ENCODE data around the gene PCDHA6. TPM values are rescaled to one million over a fixed set of nuclear protein-coding genes. Genes with fewer than 3 reads are reported as not detected.
"Not testable (repeated sequence)": the region's sequence is repeated elsewhere in the genome, so short reads cannot be mapped to it uniquely, and the experiment has no call there.

PCDHA6 gene
- total RNA-seq, 2 experiments from 2014 or later: not detected

DNA sequence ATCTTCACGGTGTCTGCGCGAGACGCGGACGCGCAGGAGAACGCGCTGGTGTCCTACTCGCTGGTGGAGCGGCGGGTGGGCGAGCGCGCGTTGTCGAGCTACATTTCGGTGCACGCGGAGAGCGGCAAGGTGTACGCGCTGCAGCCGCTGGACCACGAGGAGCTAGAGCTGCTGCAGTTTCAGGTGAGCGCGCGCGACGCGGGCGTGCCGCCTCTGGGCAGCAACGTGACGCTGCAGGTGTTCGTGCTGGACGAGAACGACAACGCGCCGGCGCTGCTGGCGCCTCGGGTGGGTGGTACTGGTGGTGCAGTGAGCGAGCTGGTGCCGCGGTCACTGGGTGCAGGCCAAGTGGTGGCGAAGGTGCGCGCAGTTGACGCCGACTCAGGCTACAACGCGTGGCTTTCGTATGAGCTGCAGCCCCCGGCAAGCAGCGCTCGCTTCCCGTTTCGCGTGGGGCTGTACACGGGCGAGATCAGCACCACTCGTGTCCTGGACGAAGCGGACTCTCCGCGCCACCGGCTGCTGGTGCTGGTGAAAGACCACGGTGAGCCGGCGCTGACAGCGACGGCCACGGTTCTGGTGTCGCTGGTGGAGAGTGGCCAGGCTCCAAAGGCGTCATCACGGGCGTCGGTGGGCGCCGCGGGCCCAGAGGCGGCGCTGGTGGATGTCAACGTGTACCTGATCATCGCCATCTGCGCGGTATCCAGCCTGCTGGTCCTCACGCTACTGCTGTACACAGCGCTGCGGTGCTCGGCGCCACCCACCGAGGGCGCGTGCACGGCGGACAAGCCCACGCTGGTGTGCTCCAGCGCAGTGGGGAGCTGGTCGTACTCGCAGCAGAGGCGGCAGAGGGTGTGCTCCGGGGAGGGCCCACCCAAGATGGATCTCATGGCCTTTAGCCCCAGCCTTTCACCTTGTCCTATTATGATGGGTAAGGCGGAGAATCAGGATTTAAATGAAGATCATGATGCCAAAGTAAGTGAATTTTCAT, 2.0 kb downstream of the PCDHA6 start:
- H3K4me1 Mint-ChIP-seq (ENCODE audit: low read depth); DNase-seq; H3K4me3 Mint-ChIP-seq; H3K27ac Mint-ChIP-seq; intact Hi-C loops (cut with micrococcal nuclease): not testable (repeated sequence)
- peaks cover 25% of the 10 kb centered on the region for H3K9me3 Mint-ChIP-seq
- H3K36me3 Mint-ChIP-seq (ENCODE audit: low read depth): peaks cover 15% of the 10 kb centered on the region
- CTCF ChIA-PET: interaction anchor here (0.5 to 1.5 kb wide), 2 partner anchors 13 to 30 kb away, joined by 3 read pairs; no protein-coding TSS in a partner anchor
- H3K27me3 Mint-ChIP-seq (ENCODE audit: low read depth): peaks cover 56% of the 10 kb centered on the region

DNA sequence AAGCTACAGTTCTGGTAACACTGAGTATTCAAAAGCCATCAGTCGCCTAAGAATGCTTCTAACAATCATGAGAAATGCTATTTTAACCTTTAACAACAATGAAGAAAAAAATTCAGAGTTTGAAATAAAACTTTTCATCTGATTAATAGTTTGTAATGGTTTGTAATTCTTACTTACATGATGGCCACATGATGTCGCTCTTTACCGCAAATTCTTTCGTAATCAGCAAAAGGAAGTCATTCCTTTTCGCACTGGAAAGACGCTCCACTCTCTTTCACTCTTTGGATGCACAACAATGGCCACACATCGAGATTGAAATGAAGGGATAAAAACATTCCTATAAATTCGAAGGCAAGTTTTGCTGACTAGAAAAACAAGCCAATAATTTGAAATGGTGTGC, 6.2 kb downstream of the PCDHA6 start, which contains the start of gene PCDHA7:
Gene PCDHA7, plus strand, starts transcription at position 277 of the 400 bp plus-strand sequence. Its CDS starts 115 bp downstream, at position 392.
- DNase-seq: no peak
- Mint-ChIP-seq H3K4me1 (ENCODE audit: low read depth) (no peaks in the 10 kb centered on the region), H3K9me3 (peaks cover 15% of the 10 kb centered on the region), H3K27me3 (ENCODE audit: low read depth) (peaks cover 37% of the 10 kb centered on the region), H3K36me3 (ENCODE audit: low read depth) (peaks cover 7% of the 10 kb centered on the region), H3K4me3 (no peak within 1 kb of the TSS), H3K27ac (no peak within 1 kb of the TSS)
- CTCF ChIA-PET: interaction anchor here (0.7 to 1.0 kb wide), 2 partner anchors 9 to 24 kb away, joined by 3 read pairs; no protein-coding TSS in a partner anchor
- intact Hi-C loops (cut with micrococcal nuclease): no loop called here

DNA sequence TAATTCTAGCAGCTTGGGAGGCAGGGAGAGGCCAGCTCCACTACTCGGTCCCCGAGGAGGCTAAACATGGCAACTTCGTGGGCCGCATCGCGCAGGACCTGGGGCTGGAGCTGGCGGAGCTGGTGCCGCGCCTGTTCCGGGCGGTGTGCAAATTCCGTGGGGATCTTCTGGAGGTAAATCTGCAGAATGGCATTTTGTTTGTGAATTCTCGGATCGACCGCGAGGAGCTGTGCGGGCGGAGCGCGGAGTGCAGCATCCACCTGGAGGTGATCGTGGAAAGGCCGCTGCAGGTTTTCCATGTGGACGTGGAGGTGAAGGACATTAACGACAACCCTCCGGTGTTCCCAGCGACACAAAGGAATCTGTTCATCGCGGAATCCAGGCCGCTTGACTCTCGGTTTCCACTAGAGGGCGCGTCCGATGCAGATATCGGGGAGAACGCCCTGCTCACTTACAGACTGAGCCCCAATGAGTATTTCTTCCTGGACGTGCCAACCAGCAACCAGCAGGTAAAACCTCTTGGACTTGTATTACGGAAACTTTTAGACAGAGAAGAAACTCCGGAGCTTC, 6.8 kb downstream of the PCDHA6 start:
- intact Hi-C loops (cut with micrococcal nuclease); H3K4me1 Mint-ChIP-seq (ENCODE audit: low read depth); H3K4me3 Mint-ChIP-seq; H3K36me3 Mint-ChIP-seq (ENCODE audit: low read depth); DNase-seq; H3K27ac Mint-ChIP-seq: not testable (repeated sequence)
- Mint-ChIP-seq H3K27me3 (ENCODE audit: low read depth) (peaks cover 39% of the 10 kb centered on the region), H3K9me3 (peaks cover 14% of the 10 kb centered on the region)
- CTCF ChIA-PET: interaction anchor here (0.7 to 1.0 kb wide), 2 partner anchors 8 to 25 kb away, joined by 3 read pairs; no protein-coding TSS in a partner anchor

DNA sequence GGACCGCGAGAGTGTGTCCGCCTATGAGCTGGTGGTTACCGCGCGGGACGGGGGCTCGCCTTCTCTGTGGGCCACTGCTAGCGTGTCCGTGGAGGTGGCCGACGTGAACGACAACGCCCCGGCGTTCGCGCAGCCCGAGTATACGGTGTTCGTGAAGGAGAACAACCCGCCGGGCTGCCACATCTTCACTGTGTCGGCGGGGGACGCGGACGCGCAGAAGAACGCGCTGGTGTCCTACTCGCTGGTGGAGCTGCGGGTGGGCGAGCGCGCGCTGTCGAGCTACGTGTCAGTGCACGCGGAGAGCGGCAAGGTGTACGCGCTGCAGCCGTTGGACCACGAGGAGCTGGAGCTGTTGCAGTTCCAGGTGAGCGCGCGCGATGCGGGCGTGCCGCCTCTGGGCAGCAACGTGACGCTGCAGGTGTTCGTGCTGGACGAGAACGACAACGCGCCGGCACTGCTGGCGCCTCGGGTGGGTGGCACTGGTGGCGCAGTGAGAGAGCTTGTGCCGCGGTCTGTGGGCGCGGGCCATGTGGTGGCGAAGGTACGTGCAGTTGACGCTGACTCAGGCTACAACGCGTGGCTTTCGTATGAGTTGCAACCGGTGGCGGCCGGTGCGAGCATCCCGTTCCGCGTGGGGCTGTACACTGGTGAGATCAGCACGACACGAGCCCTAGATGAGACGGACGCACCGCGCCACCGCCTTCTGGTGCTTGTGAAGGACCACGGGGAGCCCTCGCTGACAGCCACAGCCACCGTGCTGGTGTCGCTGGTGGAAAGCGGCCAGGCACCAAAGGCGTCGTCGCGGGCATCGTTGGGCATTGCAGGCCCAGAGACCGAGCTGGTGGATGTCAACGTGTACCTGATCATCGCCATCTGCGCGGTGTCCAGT, 8.1 kb downstream of the PCDHA6 start:
- H3K9me3 Mint-ChIP-seq: peaks cover 20% of the 10 kb centered on the region
- CTCF ChIA-PET: no interaction called here
- peaks cover 45% of the 10 kb centered on the region for H3K27me3 Mint-ChIP-seq (ENCODE audit: low read depth)
- peaks cover 9% of the 10 kb centered on the region for H3K36me3 Mint-ChIP-seq (ENCODE audit: low read depth)
- no peak overlapping the region for H3K27ac Mint-ChIP-seq
- H3K4me3 Mint-ChIP-seq: no peak overlapping the region
- no peak for DNase-seq
- intact Hi-C loops (cut with micrococcal nuclease): no loop called here
- no peaks in the 10 kb centered on the region for H3K4me1 Mint-ChIP-seq (ENCODE audit: low read depth)

DNA sequence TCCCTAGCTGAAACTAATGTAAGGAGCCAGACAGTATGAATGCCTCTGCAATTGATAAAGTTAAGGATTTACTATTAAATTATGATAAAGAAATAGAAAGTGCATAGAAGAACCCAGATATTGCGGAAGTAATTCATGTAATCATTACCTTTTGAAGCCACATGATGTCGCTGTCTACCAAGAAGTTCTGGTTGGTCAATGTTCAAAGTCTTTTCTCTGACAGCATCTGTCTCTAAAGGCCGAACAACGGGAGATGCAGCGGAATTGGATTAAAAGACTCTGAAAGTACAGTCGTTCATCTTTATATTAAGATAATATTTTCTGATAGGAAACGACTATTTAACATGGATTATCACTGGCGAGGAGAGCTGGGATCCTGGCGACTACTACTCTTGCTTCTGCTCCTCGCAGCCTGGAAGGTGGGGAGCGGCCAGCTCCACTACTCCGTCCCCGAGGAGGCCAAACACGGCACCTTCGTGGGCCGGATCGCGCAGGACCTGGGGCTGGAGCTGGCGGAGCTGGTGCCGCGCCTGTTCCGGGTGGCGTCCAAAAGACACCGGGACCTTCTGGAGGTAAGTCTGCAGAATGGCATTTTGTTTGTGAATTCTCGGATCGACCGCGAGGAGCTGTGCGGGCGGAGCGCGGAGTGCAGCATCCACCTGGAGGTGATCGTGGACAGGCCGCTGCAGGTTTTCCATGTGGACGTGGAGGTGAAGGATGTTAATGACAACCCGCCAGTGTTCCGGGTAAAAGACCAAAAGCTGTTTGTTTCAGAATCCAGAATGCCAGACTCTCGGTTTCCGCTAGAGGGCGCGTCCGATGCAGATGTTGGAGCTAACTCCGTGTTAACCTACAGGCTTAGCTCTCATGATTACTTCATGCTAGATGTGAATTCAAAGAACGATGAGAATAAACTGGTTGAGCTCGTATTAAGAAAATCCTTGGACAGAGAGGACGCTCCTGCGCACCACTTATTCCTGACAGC, 13.5 kb downstream of the PCDHA6 start, which contains the start of gene PCDHA8:
Gene PCDHA8, plus strand, starts transcription at position 210 of the 985 bp plus-strand sequence. Its CDS starts 135 bp downstream, at position 345.
- no peak for DNase-seq
- CTCF ChIA-PET: interaction anchor here (0.6 to 1.0 kb wide), 3 partner anchors 48 to 1064 kb away, joined by 3 to 4 read pairs (median 3); no protein-coding TSS in a partner anchor
- Mint-ChIP-seq H3K4me3 (no peak within 1 kb of the TSS), H3K27me3 (ENCODE audit: low read depth) (peaks cover 25% of the 10 kb centered on the region), H3K36me3 (ENCODE audit: low read depth) (peaks cover 2% of the 10 kb centered on the region), H3K4me1 (ENCODE audit: low read depth) (no peaks in the 10 kb centered on the region), H3K9me3 (peaks cover 17% of the 10 kb centered on the region), H3K27ac (no peak within 1 kb of the TSS)
- intact Hi-C loops (cut with micrococcal nuclease): no loop called here

DNA sequence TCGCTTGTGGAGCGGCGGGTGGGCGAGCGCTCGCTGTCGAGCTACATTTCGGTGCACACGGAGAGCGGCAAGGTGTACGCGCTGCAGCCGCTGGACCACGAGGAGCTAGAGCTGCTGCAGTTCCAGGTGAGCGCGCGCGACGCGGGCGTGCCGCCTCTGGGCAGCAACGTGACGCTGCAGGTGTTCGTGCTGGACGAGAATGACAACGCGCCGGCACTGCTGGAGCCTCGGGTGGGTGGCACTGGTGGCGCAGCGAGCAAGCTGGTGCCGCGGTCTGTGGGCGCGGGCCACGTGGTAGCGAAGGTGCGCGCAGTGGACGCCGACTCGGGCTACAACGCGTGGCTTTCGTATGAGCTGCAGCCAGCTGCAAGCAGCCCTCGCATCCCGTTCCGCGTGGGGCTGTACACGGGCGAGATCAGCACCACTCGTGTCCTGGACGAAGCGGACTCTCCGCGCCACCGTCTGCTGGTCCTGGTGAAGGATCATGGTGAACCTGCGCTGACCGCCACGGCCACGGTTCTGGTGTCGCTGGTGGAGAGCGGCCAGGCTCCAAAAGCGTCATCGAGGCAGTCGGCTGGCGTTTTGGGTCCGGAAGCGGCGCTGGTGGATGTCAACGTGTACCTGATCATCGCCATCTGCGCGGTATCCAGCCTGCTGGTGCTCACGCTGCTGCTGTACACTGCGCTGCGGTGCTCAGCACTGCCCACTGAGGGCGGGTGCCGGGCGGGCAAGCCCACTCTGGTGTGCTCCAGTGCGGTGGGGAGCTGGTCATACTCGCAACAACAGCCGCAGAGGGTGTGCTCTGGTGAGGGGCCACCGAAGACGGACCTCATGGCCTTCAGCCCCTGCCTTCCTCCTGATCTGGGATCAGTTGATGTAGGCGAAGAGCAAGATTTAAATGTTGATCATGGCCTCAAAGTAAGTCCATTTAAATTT, 15.3 kb downstream of the PCDHA6 start:
- no peak overlapping the region for H3K27ac Mint-ChIP-seq
- CTCF ChIA-PET: interaction anchor here (0.9 kb wide), 1 partner anchor 9 kb away, joined by 3 read pairs; the partner anchor contains the start of gene PCDHA7
- intact Hi-C loops (cut with micrococcal nuclease): no loop called here

DNA sequence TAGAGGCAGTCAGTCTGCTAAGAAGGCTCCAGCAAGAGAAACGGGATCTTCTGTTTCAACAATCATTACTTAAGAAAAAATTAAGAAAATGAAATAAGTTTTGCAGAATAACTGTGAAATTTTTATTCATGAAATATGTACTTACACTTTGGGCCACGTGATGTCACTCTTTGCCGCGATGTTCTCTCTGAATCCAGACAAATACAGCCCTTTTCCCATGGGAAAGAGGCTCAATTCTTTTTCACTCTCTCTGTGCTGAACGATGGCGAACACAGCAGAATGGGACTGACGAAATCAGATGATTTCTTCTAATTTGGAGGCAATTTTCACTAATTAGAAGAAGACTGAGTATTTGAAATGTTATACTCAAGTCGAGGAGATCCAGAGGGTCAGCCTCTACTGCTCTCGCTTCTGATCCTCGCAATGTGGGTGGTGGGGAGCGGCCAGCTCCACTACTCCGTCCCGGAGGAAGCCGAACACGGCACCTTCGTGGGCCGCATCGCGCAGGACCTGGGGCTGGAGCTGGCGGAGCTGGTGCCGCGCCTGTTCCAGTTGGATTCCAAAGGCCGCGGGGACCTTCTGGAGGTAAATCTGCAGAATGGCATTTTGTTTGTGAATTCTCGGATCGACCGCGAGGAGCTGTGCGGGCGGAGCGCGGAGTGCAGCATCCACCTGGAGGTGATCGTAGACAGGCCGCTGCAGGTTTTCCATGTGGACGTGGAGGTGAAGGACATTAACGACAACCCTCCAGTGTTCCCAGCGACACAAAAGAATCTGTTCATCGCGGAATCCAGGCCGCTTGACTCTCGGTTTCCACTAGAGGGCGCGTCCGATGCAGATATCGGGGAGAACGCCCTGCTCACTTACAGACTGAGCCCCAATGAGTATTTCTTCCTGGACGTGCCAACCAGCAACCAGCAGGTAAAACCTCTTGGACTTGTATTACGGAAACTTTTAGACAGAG, 20.7 kb downstream of the PCDHA6 start, which contains the start of gene PCDHA9:
Gene PCDHA9, plus strand, starts transcription at position 244 of the 964 bp plus-strand sequence. Its CDS starts 114 bp downstream, at position 358.
- H3K27ac Mint-ChIP-seq; H3K4me3 Mint-ChIP-seq; H3K4me1 Mint-ChIP-seq (ENCODE audit: low read depth); H3K36me3 Mint-ChIP-seq (ENCODE audit: low read depth); H3K9me3 Mint-ChIP-seq; intact Hi-C loops (cut with micrococcal nuclease); CTCF ChIA-PET; DNase-seq: not testable (repeated sequence)
- H3K27me3 Mint-ChIP-seq (ENCODE audit: low read depth): peaks cover 32% of the 10 kb centered on the region

More for the DNA sequence above, 15.3 kb downstream of the PCDHA6 start:
- H3K9me3 Mint-ChIP-seq: peaks cover 22% of the 10 kb centered on the region
- DNase-seq: no peak
- no peaks in the 10 kb centered on the region for H3K4me1 Mint-ChIP-seq (ENCODE audit: low read depth)
- peaks cover 36% of the 10 kb centered on the region for H3K27me3 Mint-ChIP-seq (ENCODE audit: low read depth)
- peaks cover 2% of the 10 kb centered on the region for H3K36me3 Mint-ChIP-seq (ENCODE audit: low read depth)
- no peak overlapping the region for H3K4me3 Mint-ChIP-seq

DNA sequence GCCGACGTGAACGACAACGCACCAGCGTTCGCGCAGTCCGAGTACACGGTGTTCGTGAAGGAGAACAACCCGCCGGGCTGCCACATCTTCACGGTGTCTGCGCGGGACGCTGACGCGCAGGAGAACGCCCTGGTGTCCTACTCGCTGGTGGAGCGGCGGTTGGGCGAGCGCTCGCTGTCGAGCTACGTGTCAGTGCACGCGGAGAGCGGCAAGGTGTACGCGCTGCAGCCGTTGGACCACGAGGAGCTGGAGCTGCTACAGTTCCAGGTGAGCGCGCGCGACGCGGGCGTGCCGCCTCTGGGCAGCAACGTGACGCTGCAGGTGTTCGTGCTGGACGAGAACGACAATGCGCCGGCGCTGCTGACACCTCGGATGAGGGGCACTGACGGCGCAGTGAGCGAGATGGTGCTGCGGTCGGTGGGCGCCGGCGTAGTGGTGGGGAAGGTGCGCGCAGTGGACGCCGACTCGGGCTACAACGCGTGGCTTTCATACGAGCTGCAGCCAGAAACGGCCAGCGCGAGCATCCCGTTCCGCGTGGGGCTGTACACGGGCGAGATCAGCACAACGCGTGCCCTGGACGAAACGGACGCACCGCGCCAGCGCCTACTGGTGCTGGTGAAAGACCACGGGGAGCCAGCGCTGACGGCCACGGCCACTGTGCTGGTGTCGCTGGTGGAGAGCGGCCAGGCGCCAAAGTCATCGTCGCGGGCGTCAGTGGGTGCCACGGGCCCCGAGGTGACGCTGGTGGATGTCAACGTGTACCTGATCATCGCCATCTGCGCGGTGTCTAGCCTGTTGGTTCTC, 22.3 kb downstream of the PCDHA6 start:
- CTCF ChIA-PET; H3K36me3 Mint-ChIP-seq (ENCODE audit: low read depth); H3K4me1 Mint-ChIP-seq (ENCODE audit: low read depth); intact Hi-C loops (cut with micrococcal nuclease); DNase-seq; H3K27ac Mint-ChIP-seq; H3K9me3 Mint-ChIP-seq; H3K4me3 Mint-ChIP-seq: not testable (repeated sequence)
- H3K27me3 Mint-ChIP-seq (ENCODE audit: low read depth): peaks cover 34% of the 10 kb centered on the region

All from activated naive CD4-positive, alpha-beta T cell treated with anti-CD3 and anti-CD28 coated beads for 36 hours (primary cell).